Hepatocyte (in vitro differentiated cells): Measurements from ENCODE around the gene TMEM25. TPM values are rescaled to one million over a fixed set of nuclear protein-coding genes. Genes with fewer than 3 reads are reported as not detected.

Experiments
- DNase-seq: peaks from one replicate; pipeline ENCODE4 v3.0.0-alpha.2; 2016; ENCODE audit warnings: low spot score
- H2AFZ ChIP-seq: fragments of 200-600 bp; sonication (generic); 2 replicates; pipeline ENCODE4 v1.6.0; 2016; ENCODE audit warnings: antibody characterized with exemption, mild to moderate bottlenecking
- H3K27ac ChIP-seq: fragments of 200-600 bp; sonication (generic); 2 replicates; pipeline ENCODE4 v1.5.1; 2016; ENCODE audit warnings: mild to moderate bottlenecking
- H3K27me3 ChIP-seq: fragments of 200-600 bp; sonication (generic); 2 replicates; pipeline ENCODE4 v1.6.1; 2016
- H3K36me3 ChIP-seq: fragments of 200-600 bp; sonication (generic); replicated peaks from 2 replicates; pipeline ENCODE4 v1.5.1; 2016; ENCODE audit warnings: low read depth; ENCODE audit not compliant: insufficient read depth
- H3K4me1 ChIP-seq: fragments of 200-600 bp; sonication (generic); 2 replicates; pipeline ENCODE4 v1.5.1; 2016; ENCODE audit warnings: mild to moderate bottlenecking, moderate library complexity; ENCODE audit not compliant: insufficient read depth
- H3K4me2 ChIP-seq: fragments of 200-600 bp; sonication (generic); 2 replicates; pipeline ENCODE4 v1.6.0; 2016
- H3K4me3 ChIP-seq: fragments of 200-600 bp; sonication (generic); 2 replicates; pipeline ENCODE4 v1.5.1; 2016; ENCODE audit warnings: mild to moderate bottlenecking
- H3K79me2 ChIP-seq: fragments of 200-600 bp; sonication (generic); 2 replicates; pipeline ENCODE4 v1.6.0; 2017; ENCODE audit warnings: mild to moderate bottlenecking
- H3K9me2 ChIP-seq: fragments of 200-600 bp; sonication (generic); replicated peaks from 2 replicates; pipeline ENCODE4 v1.6.0; 2017; ENCODE audit warnings: mild to moderate bottlenecking; ENCODE audit not compliant: insufficient read depth
- H3K9me3 ChIP-seq: fragments of 200-600 bp; sonication (generic); 2 replicates; pipeline ENCODE4 v1.5.1; 2016; ENCODE audit warnings: low read depth, mild to moderate bottlenecking
- H4K20me1 ChIP-seq: fragments of 200-600 bp; sonication (generic); 2 replicates; pipeline ENCODE4 v1.6.0; 2016; ENCODE audit warnings: mild to moderate bottlenecking; ENCODE audit not compliant: insufficient read depth, poor library complexity, severe bottlenecking
- CTCF ChIP-seq: fragments of 200-600 bp; sonication (generic); IDR thresholded peaks from 2 replicates; pipeline ENCODE4 v1.5.1; 2016; ENCODE audit warnings: antibody characterized with exemption, mild to moderate bottlenecking; ENCODE audit not compliant: poor library complexity
- EZH2 ChIP-seq: fragments of 200-600 bp; sonication (generic); IDR thresholded peaks from 2 replicates; pipeline ENCODE4 v1.6.1; 2016; ENCODE audit warnings: antibody characterized with exemption, mild to moderate bottlenecking, borderline replicate concordance
- EZH2phosphoT487 ChIP-seq: fragments of 200-600 bp; sonication (generic); IDR thresholded peaks from one replicate; pipeline ENCODE4 v1.6.1; 2018; ENCODE audit warnings: antibody characterized with exemption, mild to moderate bottlenecking, low read depth, moderate library complexity; ENCODE audit not compliant: unreplicated experiment, severe bottlenecking
- WGBS: methylation state at CpG from one replicate; pipeline ENCODE4 v1.1.6; 2016; ENCODE audit warnings: low lambda C conversion rate; ENCODE audit errors: missing lambda C conversion rate; 5-methylcytosine and 5-hydroxymethylcytosine counted together
- polyA plus RNA-seq: library from polyadenylated mRNA; unstranded; fragments of >200 nt; fragmentation: Nextera tagmentation; extraction: Ambion mirVana; gene quantifications from 2 replicates; pipeline ENCODE4 v1.2.1, GENCODE V29; 2016
- total RNA-seq: library from RNA; depleted of rRNA; stranded (reverse); fragments of >200 nt; gene quantifications from 2 replicates; pipeline ENCODE4 v1.2.3, GENCODE V29; 2014

The TMEM25 gene
- total and polyA plus RNA-seq, 2 experiments from 2014 or later: 32.3 to 42.9 TPM

DNA sequence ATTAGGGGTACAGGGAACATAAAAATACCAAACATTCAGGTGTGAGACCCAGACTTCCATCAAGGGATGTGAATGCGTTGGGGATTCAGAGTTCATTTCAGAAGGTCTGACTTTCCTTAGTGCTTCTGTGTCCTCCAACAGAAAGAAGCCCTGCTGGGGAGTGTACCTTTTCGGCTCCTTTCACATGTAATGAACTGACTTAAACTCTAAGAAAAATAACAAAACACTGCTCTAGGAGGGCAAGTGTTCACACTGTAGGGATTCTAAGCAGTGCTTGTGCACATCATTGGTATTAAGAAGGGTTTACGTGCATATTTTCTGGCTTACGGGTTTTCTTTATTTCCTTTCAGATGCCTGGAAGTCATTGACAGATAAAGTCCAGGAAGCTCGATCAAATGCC is 19.4 kb upstream of the TMEM25 start:
- no peaks in the 10 kb centered on the region for H3K9me3 ChIP-seq
- no peak overlapping the region for H3K27ac ChIP-seq
- H4K20me1 ChIP-seq: no peaks in the 10 kb centered on the region
- H3K9me2 ChIP-seq: no peaks in the 10 kb centered on the region
- TF ChIP-seq EZH2phosphoT487: no peak
- no peak for TF ChIP-seq CTCF
- no peak for TF ChIP-seq EZH2
- no peaks in the 10 kb centered on the region for H3K79me2 ChIP-seq
- H3K4me2 ChIP-seq: no peak overlapping the region
- H2AFZ ChIP-seq: no peak overlapping the region
- H3K27me3 ChIP-seq: no peaks in the 10 kb centered on the region
- no peaks in the 10 kb centered on the region for H3K4me1 ChIP-seq
- DNase-seq: no peak
- no peaks in the 10 kb centered on the region for H3K36me3 ChIP-seq
- 92% methylated on average over 5 of the region's 5 CpGs for WGBS
- no peak overlapping the region for H3K4me3 ChIP-seq

DNA sequence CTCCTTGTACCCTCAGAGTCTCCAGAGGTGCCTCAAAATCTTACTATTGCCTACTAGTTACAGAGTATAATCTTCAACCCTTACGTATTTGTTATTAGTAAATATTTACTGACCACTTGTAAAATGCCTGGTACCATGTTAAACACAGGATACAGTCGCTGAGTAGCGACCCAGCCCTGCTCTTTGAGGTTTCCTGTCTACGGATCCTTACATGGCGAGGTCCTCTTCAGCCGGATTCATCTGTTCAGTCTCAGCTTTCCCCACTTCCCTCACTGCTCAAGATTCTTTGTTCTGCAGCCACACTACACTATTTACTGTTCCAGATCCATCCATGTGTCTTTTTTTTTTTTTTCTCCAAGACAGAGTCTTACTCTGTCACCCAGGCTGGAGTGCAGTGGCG is 16.9 kb upstream of the TMEM25 start:
- Histone ChIP-seq H3K4me3 (no peak overlapping the region), H3K36me3 (no peaks in the 10 kb centered on the region), H3K9me3 (no peaks in the 10 kb centered on the region)

DNA sequence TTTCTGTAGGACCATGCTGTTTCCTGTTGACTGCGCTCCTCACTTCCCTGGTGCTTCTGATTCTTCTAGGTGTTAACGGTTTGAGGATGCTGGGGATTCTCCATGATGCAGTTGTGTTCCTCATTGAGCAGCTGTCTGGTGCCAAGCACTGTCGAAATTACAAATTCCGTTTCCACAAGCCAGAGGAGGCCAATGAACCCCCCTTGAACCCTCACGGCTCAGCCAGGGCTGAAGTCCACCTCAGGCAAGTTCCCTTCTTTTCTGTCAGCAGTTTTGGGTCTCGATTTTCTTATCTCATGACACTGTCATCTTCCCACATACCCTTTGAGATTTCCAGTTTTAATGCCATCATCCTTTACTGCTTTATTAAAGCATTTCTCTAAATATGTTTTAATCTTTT is 11.4 kb upstream of the TMEM25 start:
- DNase-seq: no peak
- Histone ChIP-seq H3K4me3 (no peak overlapping the region), H4K20me1 (no peaks in the 10 kb centered on the region), H3K9me3 (no peaks in the 10 kb centered on the region), H3K4me1 (no peaks in the 10 kb centered on the region), H3K27ac (no peak overlapping the region), H2AFZ (no peak overlapping the region), H3K27me3 (no peaks in the 10 kb centered on the region), H3K79me2 (no peaks in the 10 kb centered on the region), H3K36me3 (peaks cover 2% of the 10 kb centered on the region), H3K9me2 (no peaks in the 10 kb centered on the region), H3K4me2 (no peak overlapping the region)
- WGBS: 93% methylated on average over 6 of the region's 6 CpGs
- TF ChIP-seq CTCF (no peak), EZH2phosphoT487 (no peak), EZH2 (no peak)

More for the DNA sequence above, 16.9 kb upstream of the TMEM25 start:
- no peak overlapping the region for H3K27ac ChIP-seq
- no peaks in the 10 kb centered on the region for H3K79me2 ChIP-seq
- no peak overlapping the region for H3K4me2 ChIP-seq
- H2AFZ ChIP-seq: no peak overlapping the region
- no peaks in the 10 kb centered on the region for H3K27me3 ChIP-seq
- 89% methylated on average over 7 of the region's 7 CpGs for WGBS
- no peaks in the 10 kb centered on the region for H3K4me1 ChIP-seq
- H3K9me2 ChIP-seq: no peaks in the 10 kb centered on the region
- H4K20me1 ChIP-seq: no peaks in the 10 kb centered on the region
- TF ChIP-seq EZH2phosphoT487 (no peak), EZH2 (no peak), CTCF (no peak)
- DNase-seq: no peak

DNA sequence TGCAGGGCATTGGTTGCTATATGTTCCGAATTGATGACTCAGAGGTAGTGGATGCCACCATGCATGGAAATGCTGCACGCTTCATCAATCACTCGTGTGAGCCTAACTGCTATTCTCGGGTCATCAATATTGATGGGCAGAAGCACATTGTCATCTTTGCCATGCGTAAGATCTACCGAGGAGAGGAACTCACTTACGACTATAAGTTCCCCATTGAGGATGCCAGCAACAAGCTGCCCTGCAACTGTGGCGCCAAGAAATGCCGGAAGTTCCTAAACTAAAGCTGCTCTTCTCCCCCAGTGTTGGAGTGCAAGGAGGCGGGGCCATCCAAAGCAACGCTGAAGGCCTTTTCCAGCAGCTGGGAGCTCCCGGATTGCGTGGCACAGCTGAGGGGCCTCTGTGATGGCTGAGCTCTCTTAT is 9.1 kb upstream of the TMEM25 start:
- Histone ChIP-seq H3K27ac (no peak overlapping the region), H3K9me2 (no peaks in the 10 kb centered on the region), H3K4me1 (no peaks in the 10 kb centered on the region), H3K4me2 (no peak overlapping the region), H3K27me3 (no peaks in the 10 kb centered on the region), H3K4me3 (no peak overlapping the region), H3K36me3 (peaks cover 2% of the 10 kb centered on the region), H3K9me3 (no peaks in the 10 kb centered on the region), H2AFZ (no peak overlapping the region), H4K20me1 (no peaks in the 10 kb centered on the region), H3K79me2 (no peaks in the 10 kb centered on the region)
- no peak for DNase-seq
- 94% methylated on average over 13 of the region's 13 CpGs for WGBS
- TF ChIP-seq EZH2phosphoT487: no peak
- TF ChIP-seq CTCF: no peak
- no peak for TF ChIP-seq EZH2
